H9 (cell line): ENCODE results near the gene TGFBR3L. TPM values are rescaled to one million over a fixed set of nuclear protein-coding genes. Genes with fewer than 3 reads are reported as not detected.

Experiments used
- DNase-seq: peaks from one replicate; pipeline ENCODE4 v3.0.0-alpha.2; 2017
- H2AFZ ChIP-seq: one replicate; pipeline ENCODE4 v1.6.1; 2013; ENCODE audit warnings: mild to moderate bottlenecking, low read length, control low read depth, moderate library complexity
- H2AK5ac ChIP-seq: 2 replicates; pipeline ENCODE4 v1.6.1; 2013; ENCODE audit warnings: low read length, control low read depth, mixed read lengths; ENCODE audit not compliant: insufficient read length
- H2BK120ac ChIP-seq: one replicate; pipeline ENCODE4 v1.6.1; 2013; ENCODE audit warnings: low read depth, mild to moderate bottlenecking, low read length, control low read depth, inconsistent platforms; ENCODE audit not compliant: poor library complexity, severe bottlenecking
- H2BK12ac ChIP-seq: 2 replicates; pipeline ENCODE4 v1.6.1; 2013; ENCODE audit warnings: low read length, control low read depth, mixed read lengths, low read depth; ENCODE audit not compliant: insufficient read length
- H2BK15ac ChIP-seq: 2 replicates; pipeline ENCODE4 v1.6.1; 2013; ENCODE audit warnings: low read depth, low read length, control low read depth
- H2BK20ac ChIP-seq: one replicate; pipeline ENCODE4 v1.6.1; 2013; ENCODE audit warnings: low read depth, mild to moderate bottlenecking, low read length, control low read depth, inconsistent platforms; ENCODE audit not compliant: poor library complexity, severe bottlenecking
- H2BK5ac ChIP-seq: 2 replicates; pipeline ENCODE4 v1.6.1; 2013; ENCODE audit warnings: low read length, control low read depth, mixed read lengths; ENCODE audit not compliant: insufficient read length
- H3K14ac ChIP-seq: 2 replicates; pipeline ENCODE4 v1.6.1; 2013; ENCODE audit warnings: low read length, control low read depth; ENCODE audit not compliant: insufficient read depth
- H3K18ac ChIP-seq: 2 replicates; pipeline ENCODE4 v1.6.1; 2013; ENCODE audit warnings: low read depth, mild to moderate bottlenecking, mixed read lengths, low read length, control low read depth; ENCODE audit not compliant: insufficient read length
- H3K23ac ChIP-seq: 2 replicates; pipeline ENCODE4 v1.6.1; 2013; ENCODE audit warnings: low read length, control low read depth, mixed read lengths, low read depth; ENCODE audit not compliant: insufficient read length
- H3K23me2 ChIP-seq: 2 replicates; pipeline ENCODE4 v1.6.1; 2013; ENCODE audit warnings: low read depth, mild to moderate bottlenecking, mixed read lengths, low read length, control low read depth; ENCODE audit not compliant: insufficient read length, poor library complexity, severe bottlenecking
- H3K27ac ChIP-seq: 2 replicates; pipeline ENCODE4 v1.5.1; 2013; ENCODE audit warnings: low read length, control low read depth, mixed read lengths, low read depth; ENCODE audit not compliant: insufficient read length
- H3K27me3 ChIP-seq: 2 replicates; pipeline ENCODE4 v1.6.1; 2013; ENCODE audit warnings: low read length, control low read depth, inconsistent platforms; ENCODE audit not compliant: insufficient read depth
- H3K4ac ChIP-seq: 2 replicates; pipeline ENCODE4 v1.6.1; 2013; ENCODE audit warnings: low read depth, mild to moderate bottlenecking, control low read depth, inconsistent platforms, low read length, moderate library complexity
- H3K4me1 ChIP-seq: 2 replicates; pipeline ENCODE4 v1.6.1; 2013; ENCODE audit warnings: low read length, control low read depth, inconsistent platforms; ENCODE audit not compliant: insufficient read depth
- H3K4me2 ChIP-seq: 2 replicates; pipeline ENCODE4 v1.6.1; 2013; ENCODE audit warnings: low read length, control low read depth, mixed read lengths; ENCODE audit not compliant: insufficient read length, insufficient read depth
- H3K56ac ChIP-seq: 2 replicates; pipeline ENCODE4 v1.6.1; 2013; ENCODE audit warnings: low read depth, mild to moderate bottlenecking, mixed read lengths, low read length, control low read depth; ENCODE audit not compliant: insufficient read length
- H3K79me1 ChIP-seq: 2 replicates; pipeline ENCODE4 v1.6.1; 2013; ENCODE audit warnings: low read depth, mild to moderate bottlenecking, moderate library complexity, low read length, control low read depth, inconsistent platforms; ENCODE audit not compliant: insufficient read depth, poor library complexity, severe bottlenecking
- H3K79me2 ChIP-seq: 2 replicates; pipeline ENCODE4 v1.6.1; 2013; ENCODE audit warnings: low read length, control low read depth, inconsistent platforms; ENCODE audit not compliant: insufficient read depth
- H3K9ac ChIP-seq: 2 replicates; pipeline ENCODE4 v1.6.1; 2013; ENCODE audit warnings: low read length, control low read depth, mixed read lengths; ENCODE audit not compliant: insufficient read length; ENCODE audit errors: extremely low read depth
- H3K9me3 ChIP-seq: one replicate; pipeline ENCODE4 v1.6.1; 2013; ENCODE audit warnings: low read depth, low read length, inconsistent platforms; ENCODE audit not compliant: control insufficient read depth
- H3T11ph ChIP-seq: one replicate; pipeline ENCODE4 v1.6.1; 2013; ENCODE audit warnings: mild to moderate bottlenecking, low read length, control low read depth, inconsistent platforms
- H4K20me1 ChIP-seq: one replicate; pipeline ENCODE4 v1.6.1; 2013; ENCODE audit not compliant: control insufficient read depth, insufficient read length, insufficient read depth
- H4K5ac ChIP-seq: 2 replicates; pipeline ENCODE4 v1.6.1; 2013; ENCODE audit warnings: low read depth, mild to moderate bottlenecking, mixed read lengths, low read length, control low read depth; ENCODE audit not compliant: insufficient read length
- H4K8ac ChIP-seq: replicated peaks from 2 replicates; pipeline ENCODE4 v1.6.1; 2013; ENCODE audit warnings: low read length, control low read depth, mixed read lengths, low read depth; ENCODE audit not compliant: insufficient read length
- H4K91ac ChIP-seq: 2 replicates; pipeline ENCODE4 v1.6.1; 2013; ENCODE audit warnings: low read depth, mild to moderate bottlenecking, moderate library complexity, mixed read lengths, low read length, control low read depth; ENCODE audit not compliant: insufficient read length
- H3K27ac Mint-ChIP-seq, 3 experiments: 2 replicates in 2 of 3; 3 replicates in 1 of 3; pipeline ENCODE4 v1.8.0; 2020 to 2021; ENCODE audit warnings: mixed read lengths in 3 of 3, mild to moderate bottlenecking in 1 of 3, moderate library complexity in 1 of 3
- H3K27me3 Mint-ChIP-seq: 2 replicates; pipeline ENCODE4 v1.8.0; 2021; ENCODE audit warnings: low read depth, mild to moderate bottlenecking, moderate library complexity, mixed read lengths
- H3K36me3 Mint-ChIP-seq, 3 experiments: 2 replicates in 2 of 3; 3 replicates in 1 of 3; pipeline ENCODE4 v1.8.0; 2020 to 2021; ENCODE audit warnings: low read depth in 3 of 3, mixed read lengths in 3 of 3; ENCODE audit not compliant: insufficient read depth in 1 of 3
- H3K4me1 Mint-ChIP-seq, 2 experiments: 2 replicates each; pipeline ENCODE4 v1.8.0; 2020; ENCODE audit warnings: mixed read lengths in 2 of 2
- H3K4me3 Mint-ChIP-seq, 2 experiments: 2 replicates in 1 of 2; 3 replicates in 1 of 2; pipeline ENCODE4 v1.8.0; 2020 to 2021; ENCODE audit warnings: mild to moderate bottlenecking in 2 of 2, mixed read lengths in 2 of 2, moderate library complexity in 1 of 2
- H3K9me3 Mint-ChIP-seq, 2 experiments: 2 replicates in 1 of 2; 3 replicates in 1 of 2; pipeline ENCODE4 v1.8.0; 2020; ENCODE audit warnings: mild to moderate bottlenecking in 2 of 2, mixed read lengths in 2 of 2, moderate library complexity in 1 of 2
- CTCF ChIP-seq: fragments of 200-600 bp; sonication (generic); conservative IDR thresholded peaks from 3 replicates; pipeline ENCODE4 v1.8.0; 2021; ENCODE audit warnings: antibody characterized with exemption, mild to moderate bottlenecking
- WGBS: extraction: QIAGEN DNeasy Blood & Tissue Kit; methylation state at CpG from one replicate; pipeline ENCODE4 v1.1.7; 2013; ENCODE audit warnings: missing lambda C conversion rate, low lambda C conversion rate, mixed read lengths; ENCODE audit not compliant: insufficient read length; ENCODE audit errors: extremely low coverage; 5-methylcytosine and 5-hydroxymethylcytosine counted together
- total RNA-seq: library from RNA; stranded (reverse); gene quantifications from 2 replicates; pipeline ENCODE4 v1.2.1, GENCODE V29; 2021

The TGFBR3L gene
- total RNA-seq, 1 experiment from 2014 or later = 5.5 TPM

GRCh38 chr19:7900401-7900870 lies 14.2 kb upstream of the TGFBR3L start:
- Histone ChIP-seq H3K56ac (no peak overlapping the region), H2BK12ac (no peak overlapping the region), H3K4me1 (0 out of 2 replicates have a peak, but pooled peaks cover 4% of the 10 kb centered on the region), H2BK15ac (no peak overlapping the region), H3K79me2 (peaks cover 6% of the 10 kb centered on the region; the same call in 1 of the 2 replicates), H3K23me2 (peaks cover 16% of the 10 kb centered on the region), H3T11ph (no peak overlapping the region), H3K4me2 (no peak overlapping the region), H3K9ac (no peak overlapping the region), H3K4ac (no peak overlapping the region), H4K91ac (no peak overlapping the region), H3K27ac (no peak overlapping the region), H2BK20ac (no peak overlapping the region), H3K14ac (no peak overlapping the region), H3K18ac (no peak overlapping the region), H3K79me1 (no peaks in the 10 kb centered on the region), H2BK5ac (no peak overlapping the region), H3K27me3 (no peaks in the 10 kb centered on the region), H4K8ac (no peak overlapping the region), H2BK120ac (no peak overlapping the region), H3K9me3 (no peaks in the 10 kb centered on the region), H4K5ac (no peak overlapping the region), H3K23ac (no peak overlapping the region), H2AFZ (no peak overlapping the region), H2AK5ac (no peak overlapping the region), H4K20me1 (no peaks in the 10 kb centered on the region)
- no peak overlapping the region for H3K27ac Mint-ChIP-seq
- no peak for TF ChIP-seq CTCF
- H3K4me3 Mint-ChIP-seq = no peak overlapping the region
- peaks cover 12 to 19% of the 10 kb centered on the region in 2 experiments for H3K4me1 Mint-ChIP-seq
- WGBS = no CpG with 5 or more reads among the region's 21 CpGs
- DNase-seq = no peak
- H3K9me3 Mint-ChIP-seq = no peaks in the 10 kb centered on the region; a peak in 3 of 5 replicates
- peaks cover 3% of the 10 kb centered on the region; the same call in 1 of the 2 replicates for H3K27me3 Mint-ChIP-seq
- H3K36me3 Mint-ChIP-seq = peaks cover 10 to 21% (median 11%) of the 10 kb centered on the region in 3 experiments
